Hepatocyte (in vitro differentiated cells): ENCODE results near the gene THBS2. TPM values are rescaled to one million over a fixed set of nuclear protein-coding genes. Genes with fewer than 3 reads are reported as not detected.
A peak's percentile ranks its signal among the peaks of the same experiment; 100 is the strongest.

ENCODE experiments used
- DNase-seq: peaks from one replicate; pipeline ENCODE4 v3.0.0-alpha.2; 2016; ENCODE audit warnings: low spot score
- H2AFZ ChIP-seq: fragments of 200-600 bp; sonication (generic); 2 replicates; pipeline ENCODE4 v1.6.0; 2016; ENCODE audit warnings: antibody characterized with exemption, mild to moderate bottlenecking
- H3K27ac ChIP-seq: fragments of 200-600 bp; sonication (generic); 2 replicates; pipeline ENCODE4 v1.5.1; 2016; ENCODE audit warnings: mild to moderate bottlenecking
- H3K27me3 ChIP-seq: fragments of 200-600 bp; sonication (generic); 2 replicates; pipeline ENCODE4 v1.6.1; 2016
- H3K36me3 ChIP-seq: fragments of 200-600 bp; sonication (generic); replicated peaks from 2 replicates; pipeline ENCODE4 v1.5.1; 2016; ENCODE audit warnings: low read depth; ENCODE audit not compliant: insufficient read depth
- H3K4me1 ChIP-seq: fragments of 200-600 bp; sonication (generic); 2 replicates; pipeline ENCODE4 v1.5.1; 2016; ENCODE audit warnings: mild to moderate bottlenecking, moderate library complexity; ENCODE audit not compliant: insufficient read depth
- H3K4me2 ChIP-seq: fragments of 200-600 bp; sonication (generic); 2 replicates; pipeline ENCODE4 v1.6.0; 2016
- H3K4me3 ChIP-seq: fragments of 200-600 bp; sonication (generic); 2 replicates; pipeline ENCODE4 v1.5.1; 2016; ENCODE audit warnings: mild to moderate bottlenecking
- H3K79me2 ChIP-seq: fragments of 200-600 bp; sonication (generic); 2 replicates; pipeline ENCODE4 v1.6.0; 2017; ENCODE audit warnings: mild to moderate bottlenecking
- H3K9me2 ChIP-seq: fragments of 200-600 bp; sonication (generic); replicated peaks from 2 replicates; pipeline ENCODE4 v1.6.0; 2017; ENCODE audit warnings: mild to moderate bottlenecking; ENCODE audit not compliant: insufficient read depth
- H3K9me3 ChIP-seq: fragments of 200-600 bp; sonication (generic); 2 replicates; pipeline ENCODE4 v1.5.1; 2016; ENCODE audit warnings: low read depth, mild to moderate bottlenecking
- H4K20me1 ChIP-seq: fragments of 200-600 bp; sonication (generic); 2 replicates; pipeline ENCODE4 v1.6.0; 2016; ENCODE audit warnings: mild to moderate bottlenecking; ENCODE audit not compliant: insufficient read depth, poor library complexity, severe bottlenecking
- EZH2 ChIP-seq: fragments of 200-600 bp; sonication (generic); IDR thresholded peaks from 2 replicates; pipeline ENCODE4 v1.6.1; 2016; ENCODE audit warnings: antibody characterized with exemption, mild to moderate bottlenecking, borderline replicate concordance
- EZH2phosphoT487 ChIP-seq: fragments of 200-600 bp; sonication (generic); IDR thresholded peaks from one replicate; pipeline ENCODE4 v1.6.1; 2018; ENCODE audit warnings: antibody characterized with exemption, mild to moderate bottlenecking, low read depth, moderate library complexity; ENCODE audit not compliant: unreplicated experiment, severe bottlenecking
- whole genome bisulfite sequencing: methylation state at CpG from one replicate; pipeline ENCODE4 v1.1.6; 2016; ENCODE audit warnings: low lambda C conversion rate; ENCODE audit errors: missing lambda C conversion rate; 5-methylcytosine and 5-hydroxymethylcytosine counted together
- polyA plus RNA-seq: library from polyadenylated mRNA; unstranded; fragments of >200 nt; fragmentation: Nextera tagmentation; extraction: Ambion mirVana; gene quantifications from 2 replicates; pipeline ENCODE4 v1.2.1, GENCODE V29; 2016
- total RNA-seq: library from RNA; depleted of rRNA; stranded (reverse); fragments of >200 nt; gene quantifications from 2 replicates; pipeline ENCODE4 v1.2.3, GENCODE V29; 2014
- TF ChIP-seq, protein P1 (sequence below): fragments of 200-600 bp; sonication (generic); IDR thresholded peaks from 2 replicates; pipeline ENCODE4 v1.5.1; 2016; ENCODE audit warnings: antibody characterized with exemption, mild to moderate bottlenecking; ENCODE audit not compliant: poor library complexity

The THBS2 gene
- total and polyA plus RNA-seq, 2 experiments from 2014 or later = 3.9 to 5.5 TPM

DNA sequence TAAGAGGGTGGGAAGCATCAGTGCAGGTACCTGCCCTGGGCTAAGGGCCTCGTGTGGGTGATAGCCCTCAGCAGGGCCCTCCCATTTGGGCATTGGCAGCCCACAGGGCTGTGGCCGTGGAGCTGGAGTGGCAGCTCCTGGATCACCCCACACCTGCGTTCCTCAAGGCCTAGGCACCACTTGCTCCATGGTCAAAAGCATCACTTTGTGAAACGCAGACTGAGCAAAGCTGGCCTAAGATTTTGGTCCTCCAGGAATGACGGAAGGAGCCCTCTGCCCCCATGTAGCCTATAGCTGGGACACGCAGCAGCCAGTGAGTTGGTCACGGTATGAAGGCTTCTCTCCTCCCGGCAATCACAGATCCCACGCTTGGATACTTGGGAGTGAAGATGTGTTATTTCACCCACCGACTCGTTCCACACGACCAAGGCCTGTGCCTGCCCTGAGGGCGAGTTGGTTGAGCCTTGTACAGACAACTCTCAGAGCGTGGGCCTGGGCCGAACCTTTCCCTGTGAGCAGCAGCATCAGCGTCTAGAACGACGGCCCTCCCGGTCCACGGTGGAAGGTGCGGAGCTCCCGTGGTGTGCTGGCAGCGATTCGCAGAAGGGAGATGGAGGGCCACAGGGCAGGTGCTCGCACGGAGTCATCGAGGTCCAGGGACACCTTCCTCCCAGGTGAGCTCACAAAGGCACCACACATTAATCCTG lies 39.7 kb downstream of the THBS2 start:
- Histone ChIP-seq H3K36me3 (no peaks in the 10 kb centered on the region), H3K27ac (peak overlapping the region; percentile 88), H2AFZ (no peak overlapping the region), H3K9me2 (no peaks in the 10 kb centered on the region), H3K79me2 (no peaks in the 10 kb centered on the region), H3K4me3 (no peak overlapping the region), H3K4me1 (peaks cover 6% of the 10 kb centered on the region), H4K20me1 (no peaks in the 10 kb centered on the region), H3K27me3 (no peaks in the 10 kb centered on the region), H3K9me3 (no peaks in the 10 kb centered on the region), H3K4me2 (no peak overlapping the region)
- no peak for DNase-seq
- TF ChIP-seq EZH2phosphoT487 (no peak), EZH2 (no peak)
- TF ChIP-seq, protein P1, sequence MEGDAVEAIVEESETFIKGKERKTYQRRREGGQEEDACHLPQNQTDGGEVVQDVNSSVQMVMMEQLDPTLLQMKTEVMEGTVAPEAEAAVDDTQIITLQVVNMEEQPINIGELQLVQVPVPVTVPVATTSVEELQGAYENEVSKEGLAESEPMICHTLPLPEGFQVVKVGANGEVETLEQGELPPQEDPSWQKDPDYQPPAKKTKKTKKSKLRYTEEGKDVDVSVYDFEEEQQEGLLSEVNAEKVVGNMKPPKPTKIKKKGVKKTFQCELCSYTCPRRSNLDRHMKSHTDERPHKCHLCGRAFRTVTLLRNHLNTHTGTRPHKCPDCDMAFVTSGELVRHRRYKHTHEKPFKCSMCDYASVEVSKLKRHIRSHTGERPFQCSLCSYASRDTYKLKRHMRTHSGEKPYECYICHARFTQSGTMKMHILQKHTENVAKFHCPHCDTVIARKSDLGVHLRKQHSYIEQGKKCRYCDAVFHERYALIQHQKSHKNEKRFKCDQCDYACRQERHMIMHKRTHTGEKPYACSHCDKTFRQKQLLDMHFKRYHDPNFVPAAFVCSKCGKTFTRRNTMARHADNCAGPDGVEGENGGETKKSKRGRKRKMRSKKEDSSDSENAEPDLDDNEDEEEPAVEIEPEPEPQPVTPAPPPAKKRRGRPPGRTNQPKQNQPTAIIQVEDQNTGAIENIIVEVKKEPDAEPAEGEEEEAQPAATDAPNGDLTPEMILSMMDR = no peak
- 95% methylated on average over 27 of the region's 27 CpGs for whole genome bisulfite sequencing

- peak overlapping the region; percentile 76 for H2AFZ ChIP-seq
- 45% methylated on average over 43 of the region's 56 CpGs for WGBS
- no peaks in the 10 kb centered on the region for H3K27me3 ChIP-seq
- no peaks in the 10 kb centered on the region for H3K9me3 ChIP-seq
- no peaks in the 10 kb centered on the region for H4K20me1 ChIP-seq
- H3K27ac ChIP-seq = peak overlapping the region; percentile 68
- H3K4me3 ChIP-seq = peak overlapping the region; percentile 5
- no peaks in the 10 kb centered on the region for H3K36me3 ChIP-seq
- H3K4me1 ChIP-seq = peaks cover 6% of the 10 kb centered on the region
- peak; percentile 94 for DNase-seq
- H3K4me2 ChIP-seq = peak overlapping the region; percentile 68
- H3K9me2 ChIP-seq = no peaks in the 10 kb centered on the region
- TF ChIP-seq EZH2phosphoT487 = no peak
- TF ChIP-seq, protein P1 = peak; percentile 45
- TF ChIP-seq EZH2 = no peak
- no peaks in the 10 kb centered on the region for H3K79me2 ChIP-seq
These were observed 40.5 kb downstream of the THBS2 start for GRCh38 chr6:169212897-169213813.

DNA sequence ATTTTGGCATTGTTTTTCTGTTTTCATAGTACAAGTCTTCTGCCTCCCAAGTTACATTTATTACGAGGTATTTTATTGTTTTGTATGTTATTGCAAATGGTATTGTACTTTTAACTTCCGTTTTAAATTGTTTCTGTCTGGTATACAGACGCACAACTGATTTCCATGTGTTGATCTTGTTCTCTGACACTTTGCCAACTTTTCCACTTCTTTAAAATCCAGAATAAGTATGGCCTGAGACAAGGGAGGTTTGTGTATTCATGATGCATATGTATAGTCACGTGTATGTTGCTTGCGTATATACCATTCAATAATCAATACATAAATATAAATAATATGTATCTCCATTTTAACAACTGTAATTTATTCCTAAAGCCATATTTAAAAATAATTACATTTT lies 41.2 kb downstream of the THBS2 start:
- peak overlapping the region; percentile 68 for H3K4me2 ChIP-seq
- H3K4me3 ChIP-seq = peak overlapping the region; percentile 5
- DNase-seq = no peak
- H3K27me3 ChIP-seq = no peaks in the 10 kb centered on the region
- H3K4me1 ChIP-seq = peaks cover 6% of the 10 kb centered on the region
- no peaks in the 10 kb centered on the region for H3K79me2 ChIP-seq
- TF ChIP-seq EZH2 (no peak), EZH2phosphoT487 (no peak)
- TF ChIP-seq, protein P1 = no peak
- H3K27ac ChIP-seq = no peak overlapping the region
- H4K20me1 ChIP-seq = no peaks in the 10 kb centered on the region
- H3K36me3 ChIP-seq = no peaks in the 10 kb centered on the region
- H3K9me3 ChIP-seq = no peaks in the 10 kb centered on the region
- H2AFZ ChIP-seq = peak overlapping the region; percentile 76
- no peaks in the 10 kb centered on the region for H3K9me2 ChIP-seq
- WGBS = 68% methylated on average over 5 of the region's 5 CpGs
